ENCODE measurements around the gene FRMD4A.

Gene FRMD4A

GRCh38 chr10:13873196-13873595 lies 457.5 kb downstream of the FRMD4A start:
- H3K27ac Mint-ChIP-seq = peak overlapping the region in 1 of 3 experiments; percentile 55
- H3K36me3 Mint-ChIP-seq (ENCODE audit: low read depth) = peaks cover 19% of the 10 kb centered on the region
- H3K27me3 Mint-ChIP-seq (ENCODE audit: low read depth) = no peaks in the 10 kb centered on the region
- no peaks in the 10 kb centered on the region for H3K9me3 Mint-ChIP-seq
- peaks cover 36% of the 10 kb centered on the region for H3K4me1 Mint-ChIP-seq
- H3K4me3 Mint-ChIP-seq = no peak overlapping the region
- TF ChIP-seq CTCF (IDR thresholded peaks at IDR 0.05; ENCODE audit: unreplicated experiment in 3 of 3) = no peak

GRCh38 chr10:13872411-13872810 lies 458.3 kb downstream of the FRMD4A start:
- H3K4me1 Mint-ChIP-seq = peaks cover 32% of the 10 kb centered on the region

DNA sequence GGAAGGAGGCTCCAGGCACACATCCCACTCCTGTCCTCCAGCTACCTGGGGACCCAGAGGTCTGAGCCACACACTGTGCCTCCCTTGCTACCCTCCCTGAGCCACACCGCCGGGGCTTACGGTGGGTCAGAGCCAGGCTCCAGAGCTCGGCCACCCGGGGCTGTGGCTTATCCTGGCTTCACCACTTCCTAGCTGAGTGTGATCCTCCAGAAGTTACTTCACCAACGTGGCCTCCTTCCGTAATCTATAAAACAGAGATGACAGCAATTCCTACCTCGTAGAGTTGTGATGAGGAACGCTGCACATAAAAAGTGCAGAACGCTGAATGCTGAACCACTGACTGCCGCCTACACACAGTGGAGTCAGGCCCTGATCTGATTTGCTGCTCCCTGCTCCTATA lies 458.9 kb downstream of the FRMD4A start:
- Mint-ChIP-seq H3K4me3 (no peak overlapping the region), H3K9me3 (no peaks in the 10 kb centered on the region), H3K4me1 (peaks cover 32% of the 10 kb centered on the region), H3K27ac (peak overlapping the region in 1 of 3 experiments; percentile 55), H3K27me3 (ENCODE audit: low read depth) (no peaks in the 10 kb centered on the region), H3K36me3 (ENCODE audit: low read depth) (peaks cover 19% of the 10 kb centered on the region)
- TF ChIP-seq CTCF (IDR thresholded peaks at IDR 0.05; ENCODE audit: unreplicated experiment in 3 of 3) = no peak

More at GRCh38 chr10:13872411-13872810, 458.3 kb downstream of the FRMD4A start:
- Mint-ChIP-seq H3K9me3 (no peaks in the 10 kb centered on the region), H3K4me3 (no peak overlapping the region), H3K36me3 (ENCODE audit: low read depth) (peaks cover 19% of the 10 kb centered on the region), H3K27me3 (ENCODE audit: low read depth) (no peaks in the 10 kb centered on the region), H3K27ac (peak overlapping the region in 1 of 3 experiments; percentile 55)
- no peak for TF ChIP-seq CTCF (IDR thresholded peaks at IDR 0.05; ENCODE audit: unreplicated experiment in 3 of 3)

GRCh38 chr10:13871011-13871410 lies 459.7 kb downstream of the FRMD4A start:
- Mint-ChIP-seq H3K36me3 (ENCODE audit: low read depth) (peaks cover 24% of the 10 kb centered on the region), H3K9me3 (no peaks in the 10 kb centered on the region), H3K27ac (no peak overlapping the region), H3K27me3 (ENCODE audit: low read depth) (no peaks in the 10 kb centered on the region), H3K4me1 (peaks cover 32% of the 10 kb centered on the region), H3K4me3 (no peak overlapping the region)
- TF ChIP-seq CTCF (IDR thresholded peaks at IDR 0.05; ENCODE audit: unreplicated experiment in 3 of 3) = no peak

DNA sequence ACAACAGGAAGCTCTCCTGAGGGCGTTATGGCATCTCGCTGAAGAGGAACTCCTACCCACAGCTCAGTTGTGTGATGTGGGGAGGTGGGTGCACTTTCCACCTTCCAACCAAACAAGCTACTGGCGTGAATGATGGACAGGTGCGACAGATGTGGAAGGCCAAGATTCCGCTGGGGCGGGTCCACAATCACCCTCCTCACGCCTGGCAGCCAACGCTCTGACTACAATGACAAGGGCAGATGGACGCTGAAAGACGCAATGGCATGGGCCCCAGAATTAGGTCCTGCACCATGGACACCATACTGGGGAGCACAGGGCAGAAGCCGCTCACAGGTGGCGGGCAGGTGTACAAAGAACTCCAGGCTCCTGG lies 461.4 kb downstream of the FRMD4A start:
- no peak for TF ChIP-seq CTCF (IDR thresholded peaks at IDR 0.05; ENCODE audit: unreplicated experiment in 3 of 3)
- Mint-ChIP-seq H3K36me3 (ENCODE audit: low read depth) (peaks cover 27% of the 10 kb centered on the region), H3K4me3 (no peak overlapping the region), H3K9me3 (no peaks in the 10 kb centered on the region), H3K4me1 (peaks cover 25% of the 10 kb centered on the region), H3K27ac (no peak overlapping the region), H3K27me3 (ENCODE audit: low read depth) (no peaks in the 10 kb centered on the region)

DNA sequence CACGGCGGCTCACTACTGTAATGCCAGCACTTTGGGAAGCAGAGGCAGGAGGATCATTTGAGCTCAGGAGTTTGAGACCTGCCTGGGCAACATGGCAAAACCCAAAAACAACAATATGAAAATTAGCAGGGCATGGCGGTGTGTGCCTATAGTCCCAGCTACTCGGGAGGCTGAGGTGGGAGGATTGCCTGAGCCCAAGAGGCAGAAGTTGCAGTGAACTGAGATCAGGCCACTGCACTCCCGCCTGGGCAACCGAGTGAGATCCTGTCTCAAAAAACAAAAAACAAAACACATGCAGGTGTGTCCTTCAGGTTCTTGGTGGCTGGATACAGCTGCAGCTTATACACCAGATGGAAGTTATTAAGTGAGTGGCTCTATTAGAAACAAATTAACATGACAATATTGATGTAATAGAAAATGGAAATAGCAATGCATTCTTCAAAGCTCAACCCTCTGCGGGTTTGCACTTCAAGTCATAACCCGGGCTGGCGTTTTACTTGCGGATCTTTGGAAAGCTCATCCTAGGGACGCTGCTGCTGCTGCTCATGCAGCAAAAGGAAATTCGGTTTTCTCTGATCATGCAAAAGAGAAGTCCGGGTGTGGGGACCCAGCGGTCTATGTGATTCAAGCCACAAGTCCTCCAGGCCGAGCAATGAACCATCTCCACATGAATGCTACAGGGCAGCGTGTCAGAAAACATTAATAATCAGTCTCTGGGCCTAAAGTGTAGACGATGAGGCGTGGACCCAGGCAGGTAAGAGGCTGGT lies 462.0 kb downstream of the FRMD4A start:
- no peak overlapping the region for H3K4me3 Mint-ChIP-seq

More for the DNA sequence above, 462.0 kb downstream of the FRMD4A start:
- Mint-ChIP-seq H3K4me1 (peaks cover 23% of the 10 kb centered on the region), H3K36me3 (ENCODE audit: low read depth) (peaks cover 27% of the 10 kb centered on the region), H3K9me3 (no peaks in the 10 kb centered on the region), H3K27ac (no peak overlapping the region), H3K27me3 (ENCODE audit: low read depth) (no peaks in the 10 kb centered on the region)
- no peak for TF ChIP-seq CTCF (IDR thresholded peaks at IDR 0.05; ENCODE audit: unreplicated experiment in 3 of 3)

Measured in nephron (organoid).